Measurements from ENCODE around the gene CCIN.

CCIN gene

DNA sequence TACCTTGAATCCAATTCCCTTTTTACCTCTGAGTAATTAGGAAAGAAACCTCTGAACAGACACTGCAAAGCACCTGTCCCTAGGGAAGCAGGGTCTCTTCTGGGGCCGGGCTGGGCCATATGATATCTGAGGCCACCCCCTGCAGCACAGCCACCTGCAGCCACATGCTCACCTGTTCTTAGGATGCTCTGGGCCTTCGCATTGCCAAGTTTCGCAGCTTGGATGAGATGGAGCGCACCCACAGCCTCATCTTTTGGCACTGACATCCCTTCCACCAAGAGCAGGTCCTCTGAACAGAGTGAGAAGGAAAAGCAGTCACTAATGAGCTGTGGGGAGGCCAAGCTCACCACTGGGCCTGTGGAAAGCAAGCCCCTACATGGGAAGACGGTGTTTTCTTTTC, 48.8 kb downstream of the CCIN start:
- TF ChIP-seq, protein P1, sequence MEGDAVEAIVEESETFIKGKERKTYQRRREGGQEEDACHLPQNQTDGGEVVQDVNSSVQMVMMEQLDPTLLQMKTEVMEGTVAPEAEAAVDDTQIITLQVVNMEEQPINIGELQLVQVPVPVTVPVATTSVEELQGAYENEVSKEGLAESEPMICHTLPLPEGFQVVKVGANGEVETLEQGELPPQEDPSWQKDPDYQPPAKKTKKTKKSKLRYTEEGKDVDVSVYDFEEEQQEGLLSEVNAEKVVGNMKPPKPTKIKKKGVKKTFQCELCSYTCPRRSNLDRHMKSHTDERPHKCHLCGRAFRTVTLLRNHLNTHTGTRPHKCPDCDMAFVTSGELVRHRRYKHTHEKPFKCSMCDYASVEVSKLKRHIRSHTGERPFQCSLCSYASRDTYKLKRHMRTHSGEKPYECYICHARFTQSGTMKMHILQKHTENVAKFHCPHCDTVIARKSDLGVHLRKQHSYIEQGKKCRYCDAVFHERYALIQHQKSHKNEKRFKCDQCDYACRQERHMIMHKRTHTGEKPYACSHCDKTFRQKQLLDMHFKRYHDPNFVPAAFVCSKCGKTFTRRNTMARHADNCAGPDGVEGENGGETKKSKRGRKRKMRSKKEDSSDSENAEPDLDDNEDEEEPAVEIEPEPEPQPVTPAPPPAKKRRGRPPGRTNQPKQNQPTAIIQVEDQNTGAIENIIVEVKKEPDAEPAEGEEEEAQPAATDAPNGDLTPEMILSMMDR (IDR thresholded peaks at IDR 0.05; ENCODE audit: borderline replicate concordance, insufficient read depth, low read depth, low read length), result no peak

DNA sequence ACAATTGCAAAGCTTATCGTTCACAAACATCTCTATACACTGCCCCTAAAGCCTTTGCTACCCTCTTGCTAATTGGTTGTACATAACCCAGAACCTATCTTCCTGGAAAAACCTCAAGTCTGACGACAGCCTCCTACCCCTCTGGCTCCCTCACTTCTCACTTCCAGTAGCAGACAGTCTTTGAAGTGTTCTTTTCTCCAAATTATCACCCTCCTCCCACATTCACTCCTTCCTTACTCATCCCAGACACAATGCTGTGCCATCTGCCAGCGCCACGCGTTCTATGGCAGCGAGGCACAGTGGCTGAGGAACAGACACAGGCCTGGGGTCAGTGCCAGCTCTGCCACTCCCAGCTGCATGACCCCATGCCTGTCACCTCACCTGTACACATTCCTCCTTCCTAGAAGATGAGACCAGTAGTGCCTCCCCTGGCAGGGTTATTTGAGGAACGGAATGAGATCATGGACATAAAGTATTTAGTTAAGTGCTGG, 49.3 kb downstream of the CCIN start:
- TF ChIP-seq, protein P1 (IDR thresholded peaks at IDR 0.05; ENCODE audit: borderline replicate concordance, insufficient read depth, low read depth, low read length), result no peak

More for the DNA sequence above, 48.8 kb downstream of the CCIN start:
- H3K4me3 ChIP-seq (ENCODE audit: low read depth, low read length), result no peak overlapping the region

More for the DNA sequence above, 49.3 kb downstream of the CCIN start:
- no peak overlapping the region for H3K4me3 ChIP-seq (ENCODE audit: low read depth, low read length)
